Rectal smooth muscle tissue (tissue), 1 donor: ENCODE data around the gene UNCX.
"Not testable (repeated sequence)": the region's sequence is repeated elsewhere in the genome, so short reads cannot be mapped to it uniquely, and the experiment has no call there.

Experiments used
- H3K27ac ChIP-seq: one replicate; pipeline ENCODE4 v1.7.0; 2013; ENCODE audit warnings: low read depth, low read length, inconsistent platforms
- H3K27me3 ChIP-seq: one replicate; pipeline ENCODE4 v1.7.0; 2013; ENCODE audit warnings: low read length; ENCODE audit not compliant: control insufficient read depth, insufficient read depth
- H3K36me3 ChIP-seq: one replicate; pipeline ENCODE4 v1.7.0; 2013; ENCODE audit warnings: low read length; ENCODE audit not compliant: control insufficient read depth, insufficient read depth
- H3K4me1 ChIP-seq: one replicate; pipeline ENCODE4 v1.7.0; 2013; ENCODE audit warnings: low read length; ENCODE audit not compliant: control insufficient read depth, insufficient read depth
- H3K4me3 ChIP-seq: one replicate; pipeline ENCODE4 v1.7.0; 2013; ENCODE audit warnings: low read length
- H3K9ac ChIP-seq: one replicate; pipeline ENCODE4 v1.7.0; 2013; ENCODE audit warnings: low read length

UNCX gene

DNA sequence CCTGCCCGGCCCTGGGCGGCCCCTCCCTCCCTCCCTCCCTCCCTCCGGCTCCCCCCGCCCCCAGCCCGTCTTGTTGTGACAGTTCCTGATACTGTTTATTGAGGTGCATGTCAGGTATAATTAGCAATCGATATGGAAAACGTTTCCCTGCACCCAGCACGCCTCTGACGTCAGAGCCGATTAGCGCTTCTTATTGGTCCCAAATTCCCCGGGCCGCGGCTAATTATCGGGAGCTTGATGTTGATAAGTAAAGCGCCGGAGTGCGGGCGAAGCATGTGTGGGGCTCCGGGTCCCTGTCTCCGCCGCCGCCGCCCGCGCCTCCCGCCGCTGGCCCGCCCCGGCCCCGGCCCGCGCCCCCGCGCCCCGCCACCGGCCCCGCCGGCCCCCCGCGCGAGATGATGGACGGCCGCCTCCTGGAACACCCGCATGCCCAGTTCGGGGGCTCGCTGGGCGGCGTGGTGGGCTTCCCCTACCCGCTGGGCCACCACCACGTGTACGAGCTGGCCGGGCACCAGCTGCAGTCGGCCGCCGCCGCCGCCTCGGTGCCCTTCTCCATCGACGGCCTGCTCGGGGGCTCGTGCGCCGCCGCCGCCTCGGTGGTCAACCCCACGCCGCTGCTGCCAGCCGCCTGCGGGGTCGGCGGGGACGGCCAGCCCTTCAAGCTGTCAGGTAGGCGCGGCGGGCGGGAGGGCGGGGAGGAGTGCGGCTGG is at the start of gene UNCX:
UNCX (plus strand) TSS at position 250 of the 710 bp plus-strand sequence; CDS start at position 396, 146 bp downstream.
- no peaks in the 10 kb centered on the region for H3K36me3 ChIP-seq
- no peak within 1 kb of the TSS for H3K27ac ChIP-seq
- no peaks in the 10 kb centered on the region for H3K4me1 ChIP-seq
- H3K9ac ChIP-seq = no peak within 1 kb of the TSS
- no peak within 1 kb of the TSS for H3K4me3 ChIP-seq
- peaks cover 56% of the 10 kb centered on the region for H3K27me3 ChIP-seq

DNA sequence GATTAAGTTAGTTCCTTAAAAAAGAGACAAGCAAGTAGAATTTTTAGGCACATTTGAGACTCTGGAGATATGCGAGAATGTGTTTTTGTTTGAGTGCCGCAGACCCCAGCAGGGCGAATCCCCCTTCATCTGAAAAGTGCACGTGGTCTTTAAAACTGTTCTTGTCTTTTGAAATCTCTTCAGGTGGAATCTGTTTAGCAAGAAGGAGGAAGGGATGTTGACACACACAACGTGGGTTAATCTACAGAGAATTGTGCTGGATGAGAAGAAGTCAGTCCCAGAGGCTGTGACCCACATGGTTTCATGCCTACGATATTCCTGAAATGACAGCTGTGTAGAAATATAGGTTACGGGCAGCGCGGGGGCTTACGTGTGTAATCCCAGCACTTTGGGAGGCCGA is 45.5 kb upstream of the UNCX start:
- no peak overlapping the region for H3K9ac ChIP-seq
- H3K4me1 ChIP-seq = no peaks in the 10 kb centered on the region
- H3K4me3 ChIP-seq = no peak overlapping the region
- no peak overlapping the region for H3K27ac ChIP-seq
- H3K27me3 ChIP-seq = peaks cover 6% of the 10 kb centered on the region
- no peaks in the 10 kb centered on the region for H3K36me3 ChIP-seq

DNA sequence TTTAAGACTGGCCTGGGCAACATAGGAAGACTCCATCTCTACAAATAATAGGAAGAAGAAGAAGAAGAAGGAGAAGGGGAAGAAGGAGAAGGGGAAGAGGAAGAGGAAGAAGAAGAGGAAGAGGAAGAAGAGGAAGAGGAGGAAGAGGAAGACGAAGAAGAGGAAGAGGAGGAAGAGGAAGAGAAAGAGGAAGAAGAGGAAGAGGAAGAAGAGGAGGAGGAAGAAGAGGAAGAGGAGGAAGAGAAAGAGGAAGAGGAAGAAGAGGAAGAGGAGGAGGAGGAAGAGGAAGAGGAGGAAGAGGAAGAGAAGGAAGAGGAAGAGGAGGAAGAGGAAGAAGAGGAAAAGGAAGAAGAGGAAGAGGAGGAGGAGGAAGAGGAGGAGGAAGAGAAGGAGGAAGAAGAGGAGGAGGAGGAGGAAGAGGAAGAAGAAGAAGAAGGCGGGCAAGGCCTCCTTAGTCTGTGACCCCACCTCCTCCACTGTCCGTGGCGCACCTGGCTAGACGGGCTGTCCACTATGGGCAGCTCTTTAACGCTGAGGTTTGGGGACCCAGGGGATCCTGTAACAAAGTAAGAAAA is 43.9 kb upstream of the UNCX start:
- H3K27me3 ChIP-seq = peaks cover 7% of the 10 kb centered on the region
- H3K36me3 ChIP-seq = no peaks in the 10 kb centered on the region

GRCh38 chr7:1189986-1190772 is 42.5 kb upstream of the UNCX start:
- H3K27me3 ChIP-seq = peaks cover 7% of the 10 kb centered on the region
- no peaks in the 10 kb centered on the region for H3K4me1 ChIP-seq
- no peak overlapping the region for H3K27ac ChIP-seq
- no peaks in the 10 kb centered on the region for H3K36me3 ChIP-seq
- no peak overlapping the region for H3K9ac ChIP-seq
- H3K4me3 ChIP-seq = no peak overlapping the region

More for the DNA sequence above, 43.9 kb upstream of the UNCX start:
- H3K4me3 ChIP-seq = no peak overlapping the region
- H3K4me1 ChIP-seq = no peaks in the 10 kb centered on the region
- no peak overlapping the region for H3K9ac ChIP-seq
- no peak overlapping the region for H3K27ac ChIP-seq

DNA sequence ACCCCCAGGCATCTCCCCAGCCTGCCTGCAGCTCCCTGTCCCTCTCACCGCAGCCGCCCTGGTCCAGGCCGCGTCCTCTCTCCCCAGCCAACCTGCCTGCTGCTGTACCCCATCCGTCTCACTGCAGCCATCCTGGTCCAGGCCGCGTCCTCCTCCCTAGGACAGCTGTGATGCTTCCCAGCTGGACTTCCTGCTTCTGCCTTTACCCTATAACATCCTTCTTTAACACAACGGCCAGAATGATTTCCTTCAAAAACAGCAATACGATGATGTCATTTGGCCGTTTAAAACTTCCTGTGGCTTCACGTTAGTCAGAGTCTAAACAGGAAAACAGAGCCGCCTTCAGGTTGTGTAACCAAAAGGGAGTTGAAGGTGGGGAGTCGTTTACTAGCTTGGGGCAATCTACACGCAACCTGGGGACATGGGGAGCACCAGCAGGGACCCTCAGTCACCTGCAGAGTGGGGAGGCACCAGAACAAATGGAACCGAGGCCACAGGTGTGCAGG is 40.4 kb upstream of the UNCX start:
- H3K4me1 ChIP-seq = no peaks in the 10 kb centered on the region
- H3K4me3 ChIP-seq = no peak overlapping the region
- H3K9ac ChIP-seq = no peak overlapping the region
- H3K36me3 ChIP-seq = no peaks in the 10 kb centered on the region
- no peak overlapping the region for H3K27ac ChIP-seq
- H3K27me3 ChIP-seq = peaks cover 3% of the 10 kb centered on the region

GRCh38 chr7:1193593-1194424 is 38.9 kb upstream of the UNCX start:
- Histone ChIP-seq H3K4me3 (no peak overlapping the region), H3K4me1 (no peaks in the 10 kb centered on the region), H3K27ac (no peak overlapping the region), H3K9ac (no peak overlapping the region), H3K36me3 (no peaks in the 10 kb centered on the region), H3K27me3 (peaks cover 3% of the 10 kb centered on the region)

DNA sequence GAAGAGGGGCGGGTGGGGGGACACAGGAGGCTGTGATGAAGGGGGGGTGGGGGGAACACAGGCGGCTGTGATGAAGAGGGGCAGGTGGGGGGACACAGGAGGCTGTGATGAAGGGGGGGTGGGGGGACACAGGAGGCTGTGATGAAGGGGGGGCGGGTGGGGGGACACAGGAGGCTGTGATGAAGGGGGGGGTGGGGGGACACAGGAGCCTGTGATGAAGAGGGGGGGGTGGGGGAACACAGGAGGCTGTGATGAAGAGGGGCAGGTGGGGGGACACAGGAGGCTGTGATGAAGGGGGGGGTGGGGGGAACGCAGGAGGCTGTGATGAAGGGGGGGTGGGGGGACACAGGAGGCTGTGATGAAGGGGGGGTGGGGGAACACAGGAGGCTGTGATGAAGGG is 36.2 kb upstream of the UNCX start:
- not testable (repeated sequence) for H3K4me3 ChIP-seq, H3K9ac ChIP-seq, H3K36me3 ChIP-seq, H3K27me3 ChIP-seq, H3K27ac ChIP-seq, H3K4me1 ChIP-seq

DNA sequence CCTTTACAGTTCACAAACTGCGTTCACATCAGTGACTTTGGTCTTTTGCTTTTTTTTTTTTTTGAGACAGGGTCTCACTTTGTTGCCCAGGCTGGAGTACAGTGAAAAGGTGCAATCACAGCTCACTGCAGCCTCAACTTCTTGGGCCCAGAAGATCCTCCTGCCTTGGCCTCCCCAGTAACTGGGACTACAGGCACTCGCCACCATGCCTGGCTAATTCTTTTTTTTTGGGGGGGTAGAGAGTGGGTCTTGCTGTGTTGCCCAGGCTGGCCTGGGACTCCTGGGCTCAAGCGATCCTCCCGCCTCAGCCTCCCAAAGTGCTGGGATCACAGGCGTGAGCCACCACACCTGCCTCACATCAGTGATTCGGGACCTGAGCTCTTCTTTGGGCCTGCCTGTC is 35.7 kb upstream of the UNCX start:
- no peaks in the 10 kb centered on the region for H3K36me3 ChIP-seq
- H3K9ac ChIP-seq = no peak overlapping the region
- no peaks in the 10 kb centered on the region for H3K4me1 ChIP-seq
- H3K27ac ChIP-seq = no peak overlapping the region
- H3K4me3 ChIP-seq = no peak overlapping the region
- peaks cover 3% of the 10 kb centered on the region for H3K27me3 ChIP-seq

DNA sequence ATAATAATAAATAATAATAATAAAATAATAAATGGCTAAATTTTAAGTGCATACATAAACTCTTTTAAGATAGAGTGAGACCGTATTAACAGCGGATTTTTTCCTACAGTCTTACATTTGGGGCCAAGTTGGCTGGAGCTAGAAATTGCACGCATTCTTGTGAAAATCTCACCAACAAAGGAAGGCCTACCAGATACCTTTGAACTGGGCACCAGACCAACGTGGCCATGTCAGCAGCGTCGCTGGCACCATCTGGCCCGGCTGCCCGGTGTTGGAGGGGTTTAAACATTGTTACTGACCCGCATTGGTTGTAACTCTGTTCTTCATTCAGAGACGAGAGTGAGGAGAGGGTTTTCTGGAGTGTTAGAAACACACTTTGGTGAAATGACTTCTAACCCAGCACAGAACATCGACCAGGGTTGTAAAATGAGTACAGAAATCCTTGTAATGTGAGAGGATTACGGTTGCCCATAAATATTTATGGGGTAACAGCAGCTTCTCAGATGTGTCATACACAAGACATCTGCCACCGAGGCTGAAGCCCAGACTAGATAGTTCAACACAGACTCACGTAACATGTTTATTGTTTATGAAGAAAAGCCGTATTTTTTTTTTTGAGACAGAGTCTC is 34.6 kb upstream of the UNCX start:
- H3K27ac ChIP-seq = no peak overlapping the region
- H3K9ac ChIP-seq = no peak overlapping the region
- H3K4me1 ChIP-seq = no peaks in the 10 kb centered on the region
- H3K36me3 ChIP-seq = no peaks in the 10 kb centered on the region
- no peak overlapping the region for H3K4me3 ChIP-seq
- no peaks in the 10 kb centered on the region for H3K27me3 ChIP-seq

GRCh38 chr7:1200045-1200444 is 32.6 kb upstream of the UNCX start:
- H3K4me1 ChIP-seq = no peaks in the 10 kb centered on the region
- no peaks in the 10 kb centered on the region for H3K36me3 ChIP-seq
- no peak overlapping the region for H3K4me3 ChIP-seq
- H3K27me3 ChIP-seq = no peaks in the 10 kb centered on the region
- no peak overlapping the region for H3K9ac ChIP-seq
- no peak overlapping the region for H3K27ac ChIP-seq

DNA sequence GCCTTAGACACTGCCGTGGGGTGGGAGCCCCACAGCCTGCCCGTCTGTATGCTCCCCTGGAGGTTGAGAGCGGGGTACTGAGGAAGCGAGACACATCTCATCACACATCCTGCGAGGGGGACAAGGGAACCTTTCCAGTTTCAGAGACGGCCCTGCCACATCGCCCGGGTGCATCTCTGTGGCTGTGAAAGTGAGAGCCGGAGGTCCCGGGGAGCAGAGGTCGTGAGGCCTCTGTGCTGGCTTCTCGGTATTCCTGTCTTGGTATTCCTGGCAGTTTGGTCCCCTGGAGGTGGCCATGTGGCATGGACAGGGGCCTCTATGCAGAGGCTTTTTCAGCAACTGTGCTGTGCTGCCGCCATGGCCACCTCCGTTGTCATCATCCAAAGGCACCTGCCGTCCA is 30.8 kb upstream of the UNCX start:
- Histone ChIP-seq H3K9ac (no peak overlapping the region), H3K4me1 (no peaks in the 10 kb centered on the region), H3K27ac (no peak overlapping the region), H3K27me3 (no peaks in the 10 kb centered on the region), H3K4me3 (no peak overlapping the region), H3K36me3 (no peaks in the 10 kb centered on the region)

GRCh38 chr7:1202914-1203313 is 29.8 kb upstream of the UNCX start:
- H3K4me1 ChIP-seq, H3K27me3 ChIP-seq, H3K27ac ChIP-seq, H3K9ac ChIP-seq, H3K36me3 ChIP-seq, H3K4me3 ChIP-seq: not testable (repeated sequence)
